ENCODE measurements around the gene FOS. TPM values are rescaled to one million over a fixed set of nuclear protein-coding genes. Genes with fewer than 3 reads are reported as not detected.

The FOS gene
- total RNA-seq, 3 donors from 2014 or later: 16.8 to 19.5 (median 18.1) TPM

- DNase-seq (no peak), ATAC-seq (no peak)
- H3K4me1 Mint-ChIP-seq (ENCODE audit: low read depth): peaks cover 33% of the 10 kb centered on the region
- H3K9me3 Mint-ChIP-seq: no peaks in the 10 kb centered on the region
- H3K27me3 Mint-ChIP-seq (ENCODE audit: low read depth): no peaks in the 10 kb centered on the region
- no peak overlapping the region for H3K4me3 Mint-ChIP-seq
- H3K36me3 Mint-ChIP-seq (ENCODE audit: insufficient read depth): no peaks in the 10 kb centered on the region
Measured at GRCh38 chr14:75244121-75244520, 34.5 kb upstream of the FOS start.

GRCh38 chr14:75246546-75247285 is 31.9 kb upstream of the FOS start:
- H3K27me3 Mint-ChIP-seq (ENCODE audit: low read depth): no peaks in the 10 kb centered on the region
- no peaks in the 10 kb centered on the region for H3K9me3 Mint-ChIP-seq
- DNase-seq (no peak), ATAC-seq (no peak)
- H3K36me3 Mint-ChIP-seq (ENCODE audit: insufficient read depth): no peaks in the 10 kb centered on the region
- no peak overlapping the region for H3K4me3 Mint-ChIP-seq
- peaks cover 55% of the 10 kb centered on the region for H3K4me1 Mint-ChIP-seq (ENCODE audit: low read depth)

- Mint-ChIP-seq H3K36me3 (ENCODE audit: insufficient read depth) (no peaks in the 10 kb centered on the region), H3K4me3 (peak overlapping the region; percentile 57), H3K9me3 (no peaks in the 10 kb centered on the region), H3K27me3 (ENCODE audit: low read depth) (no peaks in the 10 kb centered on the region), H3K4me1 (ENCODE audit: low read depth) (peaks cover 59% of the 10 kb centered on the region)
- ATAC-seq (peak; percentile 57 to 61), DNase-seq (peak; percentile 43)
Measured at GRCh38 chr14:75247286-75247922, 31.2 kb upstream of the FOS start.

- H3K36me3 Mint-ChIP-seq (ENCODE audit: insufficient read depth): no peaks in the 10 kb centered on the region
- H3K9me3 Mint-ChIP-seq: no peaks in the 10 kb centered on the region
- DNase-seq (no peak), ATAC-seq (no peak)
- H3K27me3 Mint-ChIP-seq (ENCODE audit: low read depth): no peaks in the 10 kb centered on the region
- H3K4me1 Mint-ChIP-seq (ENCODE audit: low read depth): peaks cover 60% of the 10 kb centered on the region
- H3K4me3 Mint-ChIP-seq: peak overlapping the region; percentile 57
Measured at GRCh38 chr14:75247939-75248338, 30.7 kb upstream of the FOS start.

GRCh38 chr14:75249251-75249957 is 29.2 kb upstream of the FOS start:
- Mint-ChIP-seq H3K4me3 (peak overlapping the region; percentile 52), H3K27me3 (ENCODE audit: low read depth) (no peaks in the 10 kb centered on the region), H3K36me3 (ENCODE audit: insufficient read depth) (no peaks in the 10 kb centered on the region), H3K4me1 (ENCODE audit: low read depth) (peaks cover 66% of the 10 kb centered on the region), H3K9me3 (no peaks in the 10 kb centered on the region)
- ATAC-seq (peak; percentile 83 to 94), DNase-seq (peak; percentile 67)

GRCh38 chr14:75249958-75250336 is 28.7 kb upstream of the FOS start:
- no peak for DNase-seq
- peak overlapping the region; percentile 52 for H3K4me3 Mint-ChIP-seq
- peaks cover 70% of the 10 kb centered on the region for H3K4me1 Mint-ChIP-seq (ENCODE audit: low read depth)
- H3K9me3 Mint-ChIP-seq: no peaks in the 10 kb centered on the region
- H3K27me3 Mint-ChIP-seq (ENCODE audit: low read depth): peaks cover 3% of the 10 kb centered on the region
- H3K36me3 Mint-ChIP-seq (ENCODE audit: insufficient read depth): no peaks in the 10 kb centered on the region
- no peak for ATAC-seq

- Mint-ChIP-seq H3K27me3 (ENCODE audit: low read depth) (peaks cover 3% of the 10 kb centered on the region), H3K4me3 (no peak overlapping the region), H3K36me3 (ENCODE audit: insufficient read depth) (no peaks in the 10 kb centered on the region), H3K9me3 (no peaks in the 10 kb centered on the region), H3K4me1 (ENCODE audit: low read depth) (peaks cover 69% of the 10 kb centered on the region)
- ATAC-seq (no peak), DNase-seq (no peak)
Measured at GRCh38 chr14:75250800-75251199, 27.8 kb upstream of the FOS start.

GRCh38 chr14:75252254-75252837 is 26.3 kb upstream of the FOS start:
- DNase-seq (no peak), ATAC-seq (no peak)
- peaks cover 3% of the 10 kb centered on the region for H3K27me3 Mint-ChIP-seq (ENCODE audit: low read depth)
- H3K4me1 Mint-ChIP-seq (ENCODE audit: low read depth): peaks cover 55% of the 10 kb centered on the region
- H3K9me3 Mint-ChIP-seq: no peaks in the 10 kb centered on the region
- no peak overlapping the region for H3K4me3 Mint-ChIP-seq
- H3K36me3 Mint-ChIP-seq (ENCODE audit: insufficient read depth): no peaks in the 10 kb centered on the region

GRCh38 chr14:75254381-75254822 is 24.2 kb upstream of the FOS start:
- Mint-ChIP-seq H3K27me3 (ENCODE audit: low read depth) (peaks cover 3% of the 10 kb centered on the region), H3K36me3 (ENCODE audit: insufficient read depth) (no peaks in the 10 kb centered on the region), H3K9me3 (no peaks in the 10 kb centered on the region), H3K4me3 (no peak overlapping the region), H3K4me1 (ENCODE audit: low read depth) (peaks cover 51% of the 10 kb centered on the region)
- ATAC-seq (no peak), DNase-seq (no peak)

GRCh38 chr14:75254901-75255584 is 23.6 kb upstream of the FOS start:
- H3K4me3 Mint-ChIP-seq: no peak overlapping the region
- H3K36me3 Mint-ChIP-seq (ENCODE audit: insufficient read depth): no peaks in the 10 kb centered on the region
- H3K9me3 Mint-ChIP-seq: no peaks in the 10 kb centered on the region
- peaks cover 3% of the 10 kb centered on the region for H3K27me3 Mint-ChIP-seq (ENCODE audit: low read depth)
- ATAC-seq (no peak), DNase-seq (no peak)
- peaks cover 51% of the 10 kb centered on the region for H3K4me1 Mint-ChIP-seq (ENCODE audit: low read depth)

- ATAC-seq (no peak), DNase-seq (no peak)
- Mint-ChIP-seq H3K36me3 (ENCODE audit: insufficient read depth) (no peaks in the 10 kb centered on the region), H3K4me1 (ENCODE audit: low read depth) (peaks cover 38% of the 10 kb centered on the region), H3K9me3 (no peaks in the 10 kb centered on the region), H3K4me3 (peak overlapping the region; percentile 60), H3K27me3 (ENCODE audit: low read depth) (peaks cover 5% of the 10 kb centered on the region)
Measured at GRCh38 chr14:75258079-75258802, 20.4 kb upstream of the FOS start.

GRCh38 chr14:75258803-75259509 is 19.7 kb upstream of the FOS start:
- peaks cover 5% of the 10 kb centered on the region for H3K27me3 Mint-ChIP-seq (ENCODE audit: low read depth)
- H3K36me3 Mint-ChIP-seq (ENCODE audit: insufficient read depth): no peaks in the 10 kb centered on the region
- DNase-seq: peak; percentile 100
- peak overlapping the region; percentile 79 for H3K4me3 Mint-ChIP-seq
- peak; percentile 99 to 100 for ATAC-seq
- H3K4me1 Mint-ChIP-seq (ENCODE audit: low read depth): peaks cover 38% of the 10 kb centered on the region
- H3K9me3 Mint-ChIP-seq: no peaks in the 10 kb centered on the region

GRCh38 chr14:75259510-75259855 is 19.1 kb upstream of the FOS start:
- peaks cover 33% of the 10 kb centered on the region for H3K4me1 Mint-ChIP-seq (ENCODE audit: low read depth)
- H3K27me3 Mint-ChIP-seq (ENCODE audit: low read depth): peaks cover 5% of the 10 kb centered on the region
- H3K36me3 Mint-ChIP-seq (ENCODE audit: insufficient read depth): no peaks in the 10 kb centered on the region
- ATAC-seq (no peak), DNase-seq (no peak)
- peak overlapping the region; percentile 79 for H3K4me3 Mint-ChIP-seq
- H3K9me3 Mint-ChIP-seq: no peaks in the 10 kb centered on the region
